Activated CD8-positive, alpha-beta T cell treated with anti-CD3 and anti-CD28 coated beads for 36 hours (primary cell): ENCODE results near the gene HAVCR2. TPM values are rescaled to one million over a fixed set of nuclear protein-coding genes. Genes with fewer than 3 reads are reported as not detected.

Experiments
- ATAC-seq: fragments of 200-7000 bp; cut with Tn5 transposase; one replicate; pipeline ENCODE4 v1.10.0; 2021; ENCODE audit warnings: mild to moderate bottlenecking, moderate library complexity
- CTCF ChIA-PET: fragments of 350-600 bp; sonication (Branson Sonifier 250); formaldehyde crosslinking; loops from one replicate; lab custom pipeline; 2021; ENCODE audit warnings: antibody characterized with exemption; lab: Charles Lee
- POLR2A ChIA-PET: fragments of 350-600 bp; sonication (Branson Sonifier 250); formaldehyde crosslinking; loops from one replicate; lab custom pipeline; 2021; ENCODE audit warnings: antibody characterized with exemption; lab: Charles Lee
- DNase-seq: peaks from one replicate; pipeline ENCODE4 v3.0.0-alpha.2; 2020
- H3K27ac Mint-ChIP-seq: one replicate; pipeline ENCODE4 v1.8.0; 2021; ENCODE audit warnings: mild to moderate bottlenecking, mixed read lengths
- H3K27me3 Mint-ChIP-seq: one replicate; pipeline ENCODE4 v1.8.0; 2021; ENCODE audit warnings: mixed read lengths
- H3K36me3 Mint-ChIP-seq: one replicate; pipeline ENCODE4 v1.8.0; 2021; ENCODE audit warnings: low read depth, mixed read lengths
- H3K4me1 Mint-ChIP-seq: one replicate; pipeline ENCODE4 v1.8.0; 2021; ENCODE audit warnings: low read depth, mixed read lengths
- H3K4me3 Mint-ChIP-seq: one replicate; pipeline ENCODE4 v1.8.0; 2021; ENCODE audit warnings: mild to moderate bottlenecking, moderate library complexity, mixed read lengths
- H3K9me3 Mint-ChIP-seq: one replicate; pipeline ENCODE4 v1.8.0; 2021; ENCODE audit warnings: mixed read lengths
- CTCF ChIP-seq: fragments of 200-600 bp; IDR thresholded peaks from one replicate; pipeline ENCODE4 v1.8.0; 2022; ENCODE audit warnings: antibody characterized with exemption, mild to moderate bottlenecking
- intact Hi-C: fragments of 100-400 bp; cut with micrococcal nuclease; formaldehyde crosslinking; loops from one replicate; pipeline ENCODE4 v1.10.0; 2022
- total RNA-seq, 2 experiments: library from RNA; stranded (reverse); gene quantifications; one replicate each; pipeline ENCODE4 v1.2.3, GENCODE V29; 2021

The HAVCR2 gene
- total RNA-seq, 2 experiments from 2014 or later, result 28.7 to 34.6 TPM

DNA sequence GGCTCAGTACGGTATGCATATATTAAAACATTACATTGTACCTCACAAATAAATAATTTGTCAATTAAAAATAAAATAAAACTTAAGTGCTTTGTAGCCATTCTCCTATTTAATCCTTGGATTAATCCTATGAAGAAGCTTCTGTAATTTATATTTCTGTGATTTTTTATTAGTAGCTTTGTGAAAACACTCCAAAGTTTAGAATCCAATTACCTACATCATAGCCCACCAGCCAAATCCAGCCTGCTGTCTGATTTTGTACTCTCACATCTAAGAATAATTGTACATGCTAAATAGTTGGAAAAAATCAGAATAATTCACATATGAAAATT, 23.4 kb upstream of the HAVCR2 start:
- Mint-ChIP-seq H3K9me3 (no peaks in the 10 kb centered on the region), H3K27me3 (no peaks in the 10 kb centered on the region), H3K4me1 (peaks cover 35% of the 10 kb centered on the region), H3K4me3 (no peak overlapping the region), H3K36me3 (peaks cover 14% of the 10 kb centered on the region), H3K27ac (no peak overlapping the region)
- intact Hi-C loops, result loop anchor here (2.0 to 10.0 kb wide), 3 partner anchors 59 to 1187 kb away; no protein-coding TSS in a partner anchor
- DNase-seq (no peak), ATAC-seq (no peak)
- POLR2A ChIA-PET, result interaction anchor here (1.2 kb wide), 1 partner anchor 9 kb away, joined by 6 read pairs; no protein-coding TSS in a partner anchor
- no peak for TF ChIP-seq CTCF
- CTCF ChIA-PET, result interaction anchor here (0.7 to 3.5 kb wide), 38 partner anchors 9 to 1189 kb away, joined by 3 to 25 read pairs (median 4); partner anchors contain the start of genes HAVCR2 and MED7

DNA sequence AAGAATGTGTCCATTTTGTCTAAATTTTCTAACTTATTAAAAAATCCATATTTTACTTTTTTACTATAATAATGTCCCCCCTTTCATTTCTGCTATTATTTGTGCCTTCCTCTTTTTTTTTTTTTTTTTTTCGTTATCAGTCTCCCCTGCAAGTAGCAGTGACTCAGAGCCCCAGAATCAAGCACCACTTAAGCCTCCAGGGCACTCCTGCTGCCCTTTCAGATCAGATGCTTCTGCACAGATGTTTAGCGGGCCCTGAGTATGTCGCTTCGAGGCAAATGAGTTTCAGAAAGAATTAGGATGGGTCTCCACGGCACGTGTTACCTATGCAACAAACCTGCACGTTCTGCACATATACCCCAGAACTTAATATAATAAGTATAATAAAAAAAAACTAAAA, 22.1 kb upstream of the HAVCR2 start:
- Mint-ChIP-seq H3K9me3 (no peaks in the 10 kb centered on the region), H3K4me1 (peaks cover 31% of the 10 kb centered on the region), H3K27ac (no peak overlapping the region), H3K4me3 (no peak overlapping the region), H3K36me3 (peaks cover 6% of the 10 kb centered on the region), H3K27me3 (no peaks in the 10 kb centered on the region)
- ATAC-seq (no peak), DNase-seq (no peak)
- intact Hi-C loops, result loop anchor here (5.0 to 10.0 kb wide), 2 partner anchors 209 to 1186 kb away; no protein-coding TSS in a partner anchor
- no peak for TF ChIP-seq CTCF
- CTCF ChIA-PET, result interaction anchor here (0.6 to 2.7 kb wide), 9 partner anchors 9 to 1433 kb away, joined by 3 to 25 read pairs (median 5); partner anchors contain the start of gene MED7
- POLR2A ChIA-PET, result interaction anchor here (0.6 to 1.0 kb wide), 2 partner anchors 14 to 169 kb away, joined by 3 read pairs; no protein-coding TSS in a partner anchor

DNA sequence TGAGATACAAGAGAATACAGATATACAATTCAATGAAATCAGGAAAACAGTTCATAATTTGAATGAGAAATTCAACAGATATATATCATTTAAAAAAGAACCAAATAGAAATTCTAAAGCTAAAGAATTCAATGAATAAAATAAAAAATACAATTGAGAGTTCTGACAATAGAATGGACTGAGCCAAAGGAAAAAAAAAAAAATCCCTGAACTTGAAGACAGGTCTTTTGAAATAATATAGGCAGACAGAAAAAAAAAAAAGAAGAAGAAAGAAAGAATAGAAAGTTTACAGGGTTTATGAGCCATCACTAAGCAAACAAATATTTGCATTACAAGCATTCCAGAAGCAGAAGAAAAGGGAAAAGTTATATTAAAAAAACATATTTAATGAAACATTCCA, 12.9 kb upstream of the HAVCR2 start:
- ATAC-seq (no peak), DNase-seq (no peak)
- H3K4me3 Mint-ChIP-seq, result no peak overlapping the region
- no peaks in the 10 kb centered on the region for H3K27me3 Mint-ChIP-seq
- intact Hi-C loops, result no loop called here
- H3K9me3 Mint-ChIP-seq, result peaks cover 11% of the 10 kb centered on the region
- H3K4me1 Mint-ChIP-seq, result peaks cover 6% of the 10 kb centered on the region
- H3K36me3 Mint-ChIP-seq, result peaks cover 8% of the 10 kb centered on the region
- ChIA-PET POLR2A (no interaction called here), CTCF (interaction anchor here (1.4 kb wide), 1 partner anchor 10 kb away, joined by 7 read pairs; no protein-coding TSS in a partner anchor)
- no peak overlapping the region for H3K27ac Mint-ChIP-seq
- TF ChIP-seq CTCF, result no peak

DNA sequence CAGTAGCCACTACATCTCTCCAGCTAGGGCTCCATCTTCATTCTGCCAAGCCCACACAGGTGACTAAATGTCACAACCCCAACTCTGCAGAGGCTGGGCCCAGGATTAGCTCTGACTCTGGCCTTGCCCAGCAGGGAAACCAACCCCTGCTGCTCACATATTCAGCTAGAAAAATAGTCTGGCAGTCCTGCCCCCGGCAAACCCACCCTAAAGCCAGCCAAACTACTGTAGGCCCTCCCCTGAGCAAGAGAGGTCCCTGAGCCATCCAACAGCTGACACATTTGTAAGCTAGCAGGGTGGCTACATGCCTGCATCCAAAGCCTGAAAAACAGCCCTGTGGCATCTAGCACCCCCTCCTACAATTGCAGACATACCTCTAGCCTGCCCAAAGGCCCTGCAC, 11.3 kb upstream of the HAVCR2 start:
- Mint-ChIP-seq H3K27me3 (no peaks in the 10 kb centered on the region), H3K27ac (no peak overlapping the region), H3K36me3 (peaks cover 8% of the 10 kb centered on the region), H3K4me1 (peaks cover 20% of the 10 kb centered on the region), H3K4me3 (no peak overlapping the region), H3K9me3 (peaks cover 11% of the 10 kb centered on the region)
- DNase-seq (no peak), ATAC-seq (no peak)
- intact Hi-C loops, result no loop called here
- ChIA-PET CTCF (no interaction called here), POLR2A (no interaction called here)
- TF ChIP-seq CTCF, result no peak

GRCh38 chr5:157116483-157116954, 7.7 kb upstream of the HAVCR2 start:
- Mint-ChIP-seq H3K27me3 (no peaks in the 10 kb centered on the region), H3K4me3 (peak overlapping the region; percentile 54), H3K9me3 (peaks cover 5% of the 10 kb centered on the region), H3K36me3 (peaks cover 5% of the 10 kb centered on the region), H3K27ac (peak overlapping the region; percentile 84), H3K4me1 (peaks cover 35% of the 10 kb centered on the region)
- POLR2A ChIA-PET, result interaction anchor here (0.8 to 2.4 kb wide), 8 partner anchors 9 to 201 kb away, joined by 3 to 11 read pairs (median 4); partner anchors contain the start of gene MED7
- ATAC-seq (peak; percentile 74), DNase-seq (peak; percentile 75)
- intact Hi-C loops, result no loop called here
- no peak for TF ChIP-seq CTCF
- CTCF ChIA-PET, result interaction anchor here (1.0 to 3.4 kb wide), 6 partner anchors 11 to 197 kb away, joined by 3 to 20 read pairs (median 4); no protein-coding TSS in a partner anchor
